ENCODE data around the gene TREH.

DNA sequence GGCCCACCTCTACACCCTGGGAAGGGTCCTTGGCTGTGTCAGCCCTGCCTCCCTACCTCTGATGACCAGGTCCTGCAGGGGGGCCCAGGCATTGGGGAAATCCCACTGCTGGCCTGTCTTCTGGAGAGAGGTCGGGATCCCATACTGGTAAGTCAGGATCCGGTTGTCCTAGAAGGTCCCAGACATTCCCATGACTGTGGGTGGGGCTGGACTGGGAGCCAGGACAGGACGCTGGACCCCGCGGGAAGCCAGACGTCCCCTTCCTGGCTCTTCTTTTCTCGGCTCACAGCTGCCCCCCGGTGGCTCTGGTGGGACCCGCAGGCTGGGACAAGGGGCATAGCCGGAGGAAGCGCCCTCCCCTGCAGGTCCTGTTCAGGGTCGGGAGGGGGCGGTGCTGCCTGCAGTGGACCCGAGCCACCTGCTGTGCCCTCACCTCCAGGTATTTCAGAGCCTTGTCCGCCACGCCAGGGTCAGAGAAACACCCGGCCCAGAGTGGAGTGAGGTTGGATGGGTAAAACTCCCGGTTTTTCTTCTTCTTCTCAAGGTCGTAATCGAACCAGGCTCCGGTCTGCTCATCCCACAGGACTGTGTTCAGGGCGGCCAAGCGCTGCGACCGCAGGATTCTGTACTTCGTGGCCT, 20.0 kb downstream of the TREH start:
- TF ChIP-seq EZH2 (optimal IDR thresholded peaks at IDR 0.05; ENCODE audit: low read depth, low read length) (no peak), EZH2phosphoT487 (IDR thresholded peaks at IDR 0.05; ENCODE audit: low read length) (no peak)
- TF ChIP-seq, protein P1, sequence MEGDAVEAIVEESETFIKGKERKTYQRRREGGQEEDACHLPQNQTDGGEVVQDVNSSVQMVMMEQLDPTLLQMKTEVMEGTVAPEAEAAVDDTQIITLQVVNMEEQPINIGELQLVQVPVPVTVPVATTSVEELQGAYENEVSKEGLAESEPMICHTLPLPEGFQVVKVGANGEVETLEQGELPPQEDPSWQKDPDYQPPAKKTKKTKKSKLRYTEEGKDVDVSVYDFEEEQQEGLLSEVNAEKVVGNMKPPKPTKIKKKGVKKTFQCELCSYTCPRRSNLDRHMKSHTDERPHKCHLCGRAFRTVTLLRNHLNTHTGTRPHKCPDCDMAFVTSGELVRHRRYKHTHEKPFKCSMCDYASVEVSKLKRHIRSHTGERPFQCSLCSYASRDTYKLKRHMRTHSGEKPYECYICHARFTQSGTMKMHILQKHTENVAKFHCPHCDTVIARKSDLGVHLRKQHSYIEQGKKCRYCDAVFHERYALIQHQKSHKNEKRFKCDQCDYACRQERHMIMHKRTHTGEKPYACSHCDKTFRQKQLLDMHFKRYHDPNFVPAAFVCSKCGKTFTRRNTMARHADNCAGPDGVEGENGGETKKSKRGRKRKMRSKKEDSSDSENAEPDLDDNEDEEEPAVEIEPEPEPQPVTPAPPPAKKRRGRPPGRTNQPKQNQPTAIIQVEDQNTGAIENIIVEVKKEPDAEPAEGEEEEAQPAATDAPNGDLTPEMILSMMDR (IDR thresholded peaks at IDR 0.05; ENCODE audit: low read length) = peak; percentile 98
